ENCODE data around the gene SLC22A25.
"Not testable (repeated sequence)": the region's sequence is repeated elsewhere in the genome, so short reads cannot be mapped to it uniquely, and the experiment has no call there.

The SLC22A25 gene

GRCh38 chr11:63243533-63243932 is at the start of gene SLC22A25:
SLC22A25 (minus strand) TSS chr11:63243599; CDS start chr11:63229652, 13,947 bp downstream.
- DNase-seq, result peak in 1 of 2 experiments; percentile 6

- no peak for DNase-seq
Observed at GRCh38 chr11:63290285-63290684, 46.9 kb upstream of the SLC22A25 start.

- DNase-seq, result no peak
Observed at GRCh38 chr11:63289658-63290057, 46.3 kb upstream of the SLC22A25 start.

GRCh38 chr11:63282579-63282978 is 39.2 kb upstream of the SLC22A25 start:
- DNase-seq, result no peak

- no peak for DNase-seq
Observed at GRCh38 chr11:63280920-63281319, 37.5 kb upstream of the SLC22A25 start.

- peak; percentile 62 to 73 for DNase-seq
Observed at GRCh38 chr11:63277345-63277943, 34.0 kb upstream of the SLC22A25 start.

- DNase-seq, result no peak
Observed at GRCh38 chr11:63274776-63275175, 31.4 kb upstream of the SLC22A25 start.

- DNase-seq, result no peak
Observed at GRCh38 chr11:63273685-63274084, 30.3 kb upstream of the SLC22A25 start.

GRCh38 chr11:63262547-63262946 is 19.1 kb upstream of the SLC22A25 start:
- DNase-seq, result peak; percentile 65 to 75

- no peak for DNase-seq
Observed at GRCh38 chr11:63251312-63251711, 7.9 kb upstream of the SLC22A25 start.

- DNase-seq, result no peak
Observed at GRCh38 chr11:63250162-63251050, 7.0 kb upstream of the SLC22A25 start.

GRCh38 chr11:63248966-63249365 is 5.6 kb upstream of the SLC22A25 start:
- DNase-seq, result no peak

- DNase-seq, result not testable (repeated sequence)
Observed at GRCh38 chr11:63247237-63248002, 4.0 kb upstream of the SLC22A25 start.

GRCh38 chr11:63246045-63246444 is 2.6 kb upstream of the SLC22A25 start:
- no peak for DNase-seq

GRCh38 chr11:63244862-63245261 is 1.5 kb upstream of the SLC22A25 start:
- no peak for DNase-seq

GRCh38 chr11:63242089-63242781 is 1.2 kb downstream of the SLC22A25 start:
- no peak for DNase-seq

- DNase-seq, result no peak
Observed at GRCh38 chr11:63240791-63241379, 2.5 kb downstream of the SLC22A25 start.

GRCh38 chr11:63240098-63240497 is 3.3 kb downstream of the SLC22A25 start:
- DNase-seq, result no peak

GRCh38 chr11:63239254-63239653 is 4.1 kb downstream of the SLC22A25 start:
- DNase-seq, result no peak

- no peak for DNase-seq
Observed at GRCh38 chr11:63237413-63237812, 6.0 kb downstream of the SLC22A25 start.

GRCh38 chr11:63235471-63236461 is 7.6 kb downstream of the SLC22A25 start:
- not testable (repeated sequence) for DNase-seq

Data from NCI-H187 (cell line).